K562 (cell line): ENCODE results near the gene HOXA7. TPM values are rescaled to one million over a fixed set of nuclear protein-coding genes. Genes with fewer than 3 reads are reported as not detected.

Experiments
- ATAC-seq: fragments of 200-7000 bp; cut with Tn5 transposase; 3 replicates; pipeline ENCODE4 v1.9.1; 2020; ENCODE audit warnings: moderate library complexity
- BruUV-seq: library from RNA; stranded (reverse); fragments of 400-500 nt; replicated peaks from 2 replicates; lab custom pipeline; 2021; lab: Mats Ljungman, UMichigan
- CTCF ChIA-PET: fragments of 300-600 bp; formaldehyde crosslinking; extraction: SDS; loops from one replicate; lab custom pipeline; 2021; ENCODE audit warnings: low intra/inter-chr PET ratio; lab: Yijun Ruan, JAX
- POLR2A ChIA-PET: fragments of 300-600, 350-650 bp; sonication (Branson Sonifier 250); formaldehyde crosslinking; extraction: SDS; loops from one replicate; lab custom pipeline; 2021; ENCODE audit warnings: antibody characterized with exemption, inconsistent platforms; lab: Yijun Ruan, JAX
- DNase-seq, 4 experiments: peaks; one replicate each; pipeline versions ENCODE4 v3.0.0 to v3.0.0-alpha.2; 2011 to 2018; ENCODE audit warnings: low spot score in 3 of 4, mixed read lengths in 3 of 4; ENCODE audit errors: extremely low read depth in 1 of 4
- FAIRE-seq: peaks from 2 replicates; lab custom pipeline; 2011; peaks lifted over from hg19 to GRCh38; lab: Jason Lieb, UNC
- H2AFZ ChIP-seq: 2 replicates; pipeline ENCODE4 v1.6.0; 2011; ENCODE audit warnings: low read depth, low read length, control low read depth, inconsistent platforms
- H3K27ac ChIP-seq: fragments of 200-600 bp; 3 replicates; pipeline ENCODE4 v1.8.0; 2011; ENCODE audit warnings: low read depth, mild to moderate bottlenecking, control low read depth, inconsistent platforms, low read length, moderate library complexity, mixed read lengths; ENCODE audit errors: extremely low read depth
- H3K27me3 ChIP-seq, 2 experiments: fragments of 300-600 bp in 1 of 2; 2 replicates in 1 of 2; 3 replicates in 1 of 2; pipeline versions ENCODE4 v1.6.0 to v1.8.0; 2011; ENCODE audit warnings: inconsistent platforms in 2 of 2, low read length in 2 of 2, mild to moderate bottlenecking in 1 of 2, mixed read lengths in 1 of 2, moderate library complexity in 1 of 2; ENCODE audit not compliant: control insufficient read depth in 2 of 2, insufficient read depth in 2 of 2
- H3K36me3 ChIP-seq: fragments of 300-600 bp; 3 replicates; pipeline ENCODE4 v1.8.0; 2011; ENCODE audit warnings: mild to moderate bottlenecking, low read length, inconsistent platforms; ENCODE audit not compliant: control insufficient read depth, insufficient read depth
- H3K4me1 ChIP-seq, 2 experiments: fragments of 200-600 bp in 1 of 2; replicated peaks in 1 of 2; 2 replicates in 1 of 2; 3 replicates in 1 of 2; pipeline versions ENCODE4 v1.5.1 to v1.8.0; 2011; ENCODE audit warnings: inconsistent platforms in 2 of 2, low read length in 2 of 2, mild to moderate bottlenecking in 1 of 2, mixed read lengths in 1 of 2, moderate library complexity in 1 of 2; ENCODE audit not compliant: control insufficient read depth in 2 of 2, insufficient read depth in 2 of 2
- H3K4me2 ChIP-seq: 2 replicates; pipeline ENCODE4 v1.6.1; 2011; ENCODE audit warnings: low read length, control low read depth, inconsistent platforms, mixed read lengths; ENCODE audit not compliant: insufficient read depth
- H3K4me3 ChIP-seq: fragments of 200-600 bp; sonication (generic), shearing (Covaris generic); 2 replicates; pipeline ENCODE4 v1.5.1; 2016; ENCODE audit warnings: control low read depth, inconsistent platforms
- H3K79me2 ChIP-seq: fragments of 200-600 bp; 3 replicates; pipeline ENCODE4 v1.8.0; 2011; ENCODE audit warnings: low read length, inconsistent platforms; ENCODE audit not compliant: control insufficient read depth, insufficient read depth
- H3K9ac ChIP-seq, 2 experiments: 2 replicates each; pipeline versions ENCODE4 v1.6.0 to v1.6.1; 2011; ENCODE audit warnings: low read depth in 2 of 2, low read length in 2 of 2, control low read depth in 1 of 2, inconsistent platforms in 1 of 2, mild to moderate bottlenecking in 1 of 2, mixed read lengths in 1 of 2; ENCODE audit not compliant: insufficient read depth in 1 of 2
- H3K9me1 ChIP-seq: one replicate; pipeline ENCODE4 v1.6.0; 2011; ENCODE audit warnings: inconsistent platforms, mild to moderate bottlenecking, low read length, moderate library complexity; ENCODE audit not compliant: control insufficient read depth, insufficient read depth
- H3K9me3 ChIP-seq: replicated peaks from 2 replicates; pipeline ENCODE4 v1.5.1; 2011; ENCODE audit warnings: low read depth, low read length, inconsistent platforms; ENCODE audit not compliant: control insufficient read depth, insufficient read depth
- H4K20me1 ChIP-seq: replicated peaks from 2 replicates; pipeline ENCODE4 v1.6.1; 2011; ENCODE audit warnings: low read length, inconsistent platforms, mixed read lengths; ENCODE audit not compliant: control insufficient read depth, insufficient read depth
- ADNP ChIP-seq: fragments of 200-800 bp; sonication (Bioruptor generic); IDR thresholded peaks from 2 replicates; pipeline ENCODE4 v1.6.1; 2016; ENCODE audit warnings: missing genetic modification characterization, missing compliant biosample characterization
- CBFA2T2 ChIP-seq: fragments of 450-650 bp; conservative IDR thresholded peaks from 2 replicates; pipeline ENCODE4 v1.6.1; 2017; ENCODE audit warnings: mild to moderate bottlenecking
- CBFA2T3 ChIP-seq: fragments of 450-650 bp; IDR thresholded peaks from 2 replicates; pipeline ENCODE4 v1.6.1; 2017
- CLOCK ChIP-seq: fragments of 250-450 bp; sonication (Bioruptor Pico); IDR thresholded peaks from 2 replicates; pipeline ENCODE4 v1.4.0; 2020; ENCODE audit warnings: mild to moderate bottlenecking, moderate library complexity, borderline replicate concordance
- FOXM1 ChIP-seq, 2 experiments: fragments of 450-650 bp in 1 of 2; sonication (generic) in 1 of 2; formaldehyde crosslinking in 1 of 2; IDR thresholded peaks; 2 replicates each; pipeline versions ENCODE4 v1.6.1 to v1.9.0; 2017 to 2022; ENCODE audit warnings: low read depth in 2 of 2, mild to moderate bottlenecking in 2 of 2, missing genetic modification reagents in 1 of 2, moderate library complexity in 1 of 2
- NFE2L1 ChIP-seq: fragments of 450-650 bp; IDR thresholded peaks from 2 replicates; pipeline ENCODE4 v1.6.1; 2016; ENCODE audit warnings: missing genetic modification characterization, low read depth, mild to moderate bottlenecking, missing compliant biosample characterization, moderate library complexity, borderline replicate concordance
- PCBP1 ChIP-seq: fragments of 200-400 bp; formaldehyde crosslinking; IDR thresholded peaks from 2 replicates; pipeline ENCODE4 v1.6.1; 2018; ENCODE audit warnings: mild to moderate bottlenecking, low read depth, low read length; ENCODE audit not compliant: poor library complexity, severe bottlenecking
- ZBTB1 ChIP-seq: sonication (generic); formaldehyde crosslinking; IDR thresholded peaks from 2 replicates; pipeline ENCODE4 v1.8.1; 2023; ENCODE audit warnings: missing genetic modification reagents, low read depth, mild to moderate bottlenecking, borderline replicate concordance
- ZNF24 ChIP-seq: fragments of 450-650 bp; IDR thresholded peaks from 2 replicates; pipeline ENCODE4 v1.6.1; 2016
- ZNF253 ChIP-seq: fragments of 250-450 bp; sonication (Bioruptor Pico); conservative IDR thresholded peaks from 2 replicates; pipeline ENCODE4 v1.6.1; 2021; ENCODE audit warnings: mild to moderate bottlenecking
- ZNF444 ChIP-seq: fragments of 250-450 bp; sonication (Bioruptor Pico); IDR thresholded peaks from 2 replicates; pipeline ENCODE4 v1.4.0; 2020; ENCODE audit warnings: mild to moderate bottlenecking, moderate library complexity
- WGBS: fragments of 100-300 bp; shearing (Covaris generic); methylation state at CpG from one replicate; pipeline ENCODE4 v1.1.6; 2016; ENCODE audit warnings: low coverage, mixed read lengths; ENCODE audit not compliant: insufficient coverage; ENCODE audit errors: missing lambda C conversion rate; 5-methylcytosine and 5-hydroxymethylcytosine counted together
- in situ Hi-C: fragments of 300-500 bp; cut with MboI; formaldehyde crosslinking; loops from 4 replicates; pipeline ENCODE4 v1.15.0; 2018; ENCODE audit warnings: inconsistent platforms, mixed read lengths
- intact Hi-C: fragments of 100-400 bp; cut with micrococcal nuclease; formaldehyde crosslinking; loops from 2 replicates; pipeline ENCODE4 v1.14.2; 2022
- polyA plus RNA-seq, 8 experiments: library from polyadenylated mRNA; depleted of rRNA in 4 of 8; stranded (reverse) in 5 of 8; unstranded in 3 of 8; fragments of >200 nt; fragmentation: Nextera tagmentation in 2 of 8; fragmentation: Illumina TruSeq in 1 of 8; extraction: Ambion mirVana in 2 of 8; extraction: Trizol in 1 of 8; gene quantifications; 2 replicates each; pipeline versions ENCODE4 v1.2.1 to v1.2.3, GENCODE V29; 2011 to 2014; ENCODE audit warnings: inconsistent platforms in 1 of 8, missing spikeins in 1 of 8
- total RNA-seq, 7 experiments: library from RNA; depleted of rRNA in 6 of 7; stranded (reverse); fragments of >200 nt in 6 of 7; fragmentation: Illumina TruSeq in 2 of 7; extraction: Trizol in 2 of 7; gene quantifications; 2 replicates each; pipeline versions ENCODE4 v1.2.1 to v1.2.3, GENCODE V29; 2011 to 2021; ENCODE audit warnings: low replicate concordance in 1 of 7
- TF ChIP-seq, protein P1 (sequence below), 2 experiments: fragments of 250-450 bp in 1 of 2; fragments of 450-650 bp in 1 of 2; sonication (Bioruptor Pico) in 1 of 2; IDR thresholded peaks; 2 replicates each; pipeline versions ENCODE4 v1.6.1 to v1.8.0; 2016 to 2021; ENCODE audit warnings: mild to moderate bottlenecking in 2 of 2, moderate library complexity in 2 of 2, missing compliant biosample characterization in 1 of 2, missing genetic modification characterization in 1 of 2
- TF ChIP-seq, protein P2 (sequence below): fragments of 450-650 bp; IDR thresholded peaks from 2 replicates; pipeline ENCODE4 v1.6.1; 2016; ENCODE audit warnings: antibody characterized with exemption

Gene HOXA7
- total and polyA plus RNA-seq, 9 of the 15 experiments (the other 6 are each of a cell fraction or from before 2014, with no cell fraction given), result not detected

GRCh38 chr7:27177795-27178320 lies 21.4 kb upstream of the HOXA7 start:
- H2AFZ ChIP-seq, result no peak overlapping the region
- POLR2A ChIA-PET, result no interaction called here
- BruUV-seq, result no TSS peak
- WGBS, result 3% methylated on average over 5 of the region's 5 CpGs
- DNase-seq, result no peak
- no peak for ATAC-seq
- peaks cover 0 to 7% of the 10 kb centered on the region in 2 experiments; a peak in 1 of 5 replicates for H3K4me1 ChIP-seq
- H4K20me1 ChIP-seq, result no peaks in the 10 kb centered on the region
- no peak for TF ChIP-seq ZNF24
- no peak for TF ChIP-seq PCBP1
- no peak for TF ChIP-seq ZNF253 (CRISPR knock-in tag)
- TF ChIP-seq, protein P1, sequence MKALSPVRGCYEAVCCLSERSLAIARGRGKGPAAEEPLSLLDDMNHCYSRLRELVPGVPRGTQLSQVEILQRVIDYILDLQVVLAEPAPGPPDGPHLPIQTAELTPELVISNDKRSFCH (CRISPR knock-in tag; IDR thresholded peaks at IDR 0.05), result no peak
- TF ChIP-seq, protein P1 (tag; IDR thresholded peaks at IDR 0.05), result no peak
- TF ChIP-seq ZNF444 (CRISPR knock-in tag), result no peak
- TF ChIP-seq CBFA2T3, result no peak
- TF ChIP-seq NFE2L1 (tag), result no peak
- TF ChIP-seq, protein P2, sequence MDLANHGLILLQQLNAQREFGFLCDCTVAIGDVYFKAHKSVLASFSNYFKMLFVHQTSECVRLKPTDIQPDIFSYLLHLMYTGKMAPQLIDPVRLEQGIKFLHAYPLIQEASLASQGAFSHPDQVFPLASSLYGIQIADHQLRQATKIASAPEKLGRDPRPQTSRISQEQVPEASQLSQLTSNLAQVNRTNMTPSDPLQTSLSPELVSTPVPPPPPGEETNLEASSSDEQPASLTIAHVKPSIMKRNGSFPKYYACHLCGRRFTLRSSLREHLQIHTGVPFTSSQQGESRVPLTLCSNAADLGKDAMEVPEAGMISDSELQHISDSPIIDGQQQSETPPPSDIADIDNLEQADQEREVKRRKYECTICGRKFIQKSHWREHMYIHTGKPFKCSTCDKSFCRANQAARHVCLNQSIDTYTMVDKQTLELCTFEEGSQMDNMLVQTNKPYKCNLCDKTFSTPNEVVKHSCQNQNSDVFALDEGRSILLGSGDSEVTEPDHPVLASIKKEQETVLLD, result no peak
- TF ChIP-seq CBFA2T2, result no peak
- no peak for TF ChIP-seq CLOCK (CRISPR knock-in tag)
- TF ChIP-seq ZBTB1 (CRISPR knock-in tag), result no peak
- no peak for TF ChIP-seq ADNP (tag)
- no peak for TF ChIP-seq FOXM1 (IDR thresholded peaks at IDR 0.05; ENCODE audit: low read depth)
- TF ChIP-seq FOXM1 (CRISPR knock-in tag; IDR thresholded peaks at IDR 0.05; ENCODE audit: low read depth), result no peak
- TF ChIP-seq, all 486 proteins: peak for 0
- in situ Hi-C loops, result no loop called here
- Histone ChIP-seq H3K27me3 (peaks cover 29 to 73% of the 10 kb centered on the region in 2 experiments), H3K4me2 (no peak overlapping the region), H3K9ac (no peak overlapping the region), H3K36me3 (no peaks in the 10 kb centered on the region), H3K9me3 (no peaks in the 10 kb centered on the region; the same call in 1 of the 2 replicates), H3K79me2 (no peaks in the 10 kb centered on the region), H3K4me3 (no peak overlapping the region), H3K27ac (no peak overlapping the region), H3K9me1 (no peaks in the 10 kb centered on the region)
- no peak for FAIRE-seq
- intact Hi-C loops, result no loop called here
- CTCF ChIA-PET, result no interaction called here
